ENCODE results near the gene RPL36AL.
A peak's percentile ranks its signal among the peaks of the same experiment; 100 is the strongest.
"Not testable (repeated sequence)": the region's sequence is repeated elsewhere in the genome, so short reads cannot be mapped to it uniquely, and the experiment has no call there.

RPL36AL gene

DNA sequence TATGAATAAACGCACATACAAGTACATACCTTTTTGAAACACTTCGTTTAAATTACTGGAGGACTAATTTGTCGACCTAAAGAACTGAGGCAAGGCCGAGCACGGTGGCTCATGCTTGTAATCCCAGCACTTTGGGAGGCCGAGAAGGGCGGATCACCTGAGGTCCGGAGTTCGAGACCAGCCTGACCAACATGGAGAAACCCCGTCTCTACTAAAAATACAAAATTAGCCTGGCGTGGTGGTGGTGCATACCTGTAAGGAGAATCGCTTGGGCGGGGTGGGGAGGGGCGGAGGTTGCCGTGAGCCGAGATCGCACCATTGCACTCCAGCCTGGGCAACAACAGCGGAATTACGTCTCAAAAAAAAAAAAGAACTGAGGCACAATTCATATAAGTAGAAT, 1.2 kb downstream of the RPL36AL start:
- DNase-seq = not testable (repeated sequence)

DNA sequence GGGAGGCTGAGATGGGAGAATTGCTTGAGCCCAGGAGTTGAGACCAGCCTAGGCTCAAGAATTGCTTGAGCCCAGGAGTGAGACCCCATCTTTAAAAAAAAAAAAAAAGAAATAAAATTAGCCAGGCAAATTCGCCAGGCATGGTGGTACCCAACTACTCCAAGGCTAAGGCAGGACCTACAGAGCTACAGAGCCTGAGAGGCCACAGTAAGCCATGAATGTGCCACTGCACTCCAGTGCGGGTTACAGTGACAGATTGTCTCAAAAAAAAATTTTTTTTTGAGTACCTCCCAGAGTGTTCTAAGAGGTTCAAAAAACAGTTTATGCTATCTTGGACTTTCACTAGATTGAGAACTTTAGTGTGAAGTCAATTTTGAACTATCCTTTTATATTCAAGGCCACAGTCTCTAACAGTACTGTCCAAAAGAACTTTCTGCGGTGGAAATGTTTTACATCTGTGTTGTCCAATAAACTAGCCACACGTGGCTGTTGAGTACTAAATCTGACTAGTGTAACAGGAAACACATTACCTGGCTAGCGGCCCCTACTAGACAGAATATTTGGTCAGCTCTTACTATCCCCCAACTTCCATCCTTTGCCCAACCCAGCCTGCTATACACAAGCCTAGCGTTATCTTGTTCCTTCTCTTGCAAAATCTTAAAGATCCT, 2.4 kb downstream of the RPL36AL start:
- DNase-seq = no peak

DNA sequence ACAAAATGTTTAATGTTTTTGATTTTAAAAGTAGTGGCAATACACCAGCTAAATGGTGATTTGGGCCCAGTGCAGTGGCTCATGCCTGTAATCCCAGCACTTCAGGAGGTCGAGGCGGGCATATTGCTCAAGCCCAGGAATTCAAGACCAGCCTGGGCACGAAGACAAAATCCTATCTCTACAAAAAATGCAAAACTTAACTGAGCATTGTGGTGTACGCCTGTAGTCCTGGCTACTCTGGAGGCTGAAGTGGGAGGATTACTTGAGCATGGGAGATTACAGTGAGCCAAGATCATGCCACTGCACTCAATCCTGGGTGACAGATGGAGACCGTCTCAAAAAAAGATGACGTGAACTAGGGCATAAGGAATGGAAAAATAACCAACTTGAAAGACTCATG, 4.7 kb downstream of the RPL36AL start:
- no peak for DNase-seq

DNA sequence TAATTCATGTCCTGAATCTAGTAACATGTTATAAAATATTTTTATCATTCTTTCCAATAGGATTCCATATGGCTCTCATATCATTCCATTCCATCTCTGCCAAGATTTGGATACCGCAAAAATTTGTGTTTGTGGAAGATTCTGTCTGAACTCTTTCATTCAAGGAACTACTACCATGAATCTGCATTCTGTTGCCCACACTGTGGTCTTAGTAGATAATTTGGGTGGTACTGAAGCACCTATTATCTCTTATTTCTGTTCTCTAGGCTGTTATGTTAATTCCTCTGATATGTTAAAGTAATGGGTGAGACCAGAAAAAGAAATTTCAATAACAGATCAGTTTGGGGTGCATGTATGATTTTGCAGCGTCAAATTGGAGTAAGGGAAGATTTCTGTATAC, 6.2 kb downstream of the RPL36AL start:
- DNase-seq = no peak

DNA sequence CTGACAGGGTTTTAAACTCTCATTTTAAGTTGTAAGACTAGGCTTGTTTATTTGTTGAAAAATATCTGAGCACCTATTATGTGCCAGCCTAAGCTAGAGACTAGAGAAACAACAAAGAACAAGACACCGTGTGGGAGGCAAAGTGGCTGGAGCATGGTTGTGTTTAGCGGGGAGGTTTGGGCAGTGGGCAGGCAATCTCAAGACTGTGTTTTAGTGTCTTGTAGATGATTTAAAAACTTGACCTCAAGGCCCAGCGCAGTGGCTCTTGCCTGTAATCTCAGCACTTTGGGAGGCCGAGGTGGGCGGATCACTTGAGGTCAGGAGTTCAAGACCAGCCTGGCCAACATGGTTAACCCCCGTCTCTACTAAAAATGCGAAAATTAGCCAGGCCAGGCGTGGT, 7.8 kb downstream of the RPL36AL start:
- DNase-seq = no peak

DNA sequence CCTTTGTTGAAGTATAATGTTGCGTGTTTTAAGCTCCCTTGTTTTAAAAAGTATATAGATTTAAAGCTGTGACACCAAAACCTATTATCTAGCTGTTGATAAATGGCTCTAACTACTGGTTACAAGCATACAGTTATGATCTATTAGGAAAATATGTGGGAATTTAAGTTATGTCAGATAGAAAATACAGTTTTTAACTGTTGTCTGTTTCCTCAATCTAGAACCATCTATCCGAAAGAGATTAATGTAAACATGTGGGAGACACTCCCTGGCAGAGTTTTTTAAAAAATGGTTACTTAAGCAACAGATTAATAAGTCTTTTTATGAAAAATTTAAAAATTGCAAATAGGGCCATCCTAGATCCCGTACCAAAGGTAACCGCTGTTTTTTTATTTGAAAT, 8.2 kb downstream of the RPL36AL start:
- no peak for DNase-seq

DNA sequence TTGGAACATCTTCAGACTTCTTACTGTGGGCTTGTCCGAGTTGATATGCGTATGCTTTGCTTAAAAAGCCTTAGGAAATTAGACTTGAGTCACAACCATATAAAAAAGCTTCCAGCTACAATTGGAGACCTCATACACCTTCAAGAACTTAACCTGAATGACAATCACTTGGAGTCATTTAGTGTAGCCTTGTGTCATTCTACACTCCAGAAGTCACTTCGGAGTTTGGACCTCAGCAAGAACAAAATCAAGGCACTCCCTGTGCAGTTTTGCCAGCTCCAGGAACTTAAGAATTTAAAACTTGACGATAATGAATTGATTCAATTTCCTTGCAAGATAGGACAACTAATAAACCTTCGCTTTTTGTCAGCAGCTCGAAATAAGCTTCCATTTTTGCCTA, 12.8 kb downstream of the RPL36AL start:
- no peak for DNase-seq

DNA sequence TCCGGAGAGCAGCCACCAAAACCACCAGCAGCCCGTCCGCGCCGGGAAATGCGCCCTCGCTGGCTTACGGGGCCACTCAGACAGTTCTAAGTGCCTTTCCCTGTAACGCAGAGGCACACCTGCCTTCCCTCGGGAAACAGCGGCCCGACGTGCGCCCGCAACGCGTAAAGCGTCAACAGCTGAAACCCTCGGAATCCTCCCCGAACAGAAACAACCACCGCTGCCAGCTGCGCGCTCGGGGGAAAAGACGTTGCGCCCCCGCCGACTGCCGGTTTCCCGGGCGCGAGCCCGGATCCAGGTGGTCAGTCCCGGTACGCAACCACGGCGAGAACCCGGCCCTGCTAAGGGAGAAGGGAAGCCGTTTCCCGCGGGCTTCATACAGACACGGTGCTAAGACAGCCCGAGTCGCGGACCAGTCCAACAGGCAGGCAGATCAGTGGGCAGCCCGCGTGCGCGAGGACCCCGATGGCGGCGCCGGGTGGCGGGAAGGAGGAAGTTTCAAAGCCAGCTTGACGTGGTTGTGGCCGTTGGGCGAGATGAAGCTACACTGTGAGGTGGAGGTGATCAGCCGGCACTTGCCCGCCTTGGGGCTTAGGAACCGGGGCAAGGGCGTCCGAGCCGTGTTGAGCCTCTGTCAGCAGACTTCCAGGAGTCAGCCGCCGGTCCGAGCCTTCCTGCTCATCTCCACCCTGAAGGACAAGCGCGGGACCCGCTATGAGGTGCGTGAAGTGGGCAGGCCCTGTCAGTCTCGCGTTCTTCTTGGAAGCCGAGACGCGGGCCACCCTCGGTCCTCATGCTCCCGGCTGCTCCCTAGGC, 21.7 kb downstream of the RPL36AL start, which contains the start of gene LRR1:
TSS of gene LRR1 (plus strand) at position 456 of the 816 bp plus-strand sequence. CDS start at position 537, 81 bp downstream.
- peak; percentile 92 for DNase-seq

DNA sequence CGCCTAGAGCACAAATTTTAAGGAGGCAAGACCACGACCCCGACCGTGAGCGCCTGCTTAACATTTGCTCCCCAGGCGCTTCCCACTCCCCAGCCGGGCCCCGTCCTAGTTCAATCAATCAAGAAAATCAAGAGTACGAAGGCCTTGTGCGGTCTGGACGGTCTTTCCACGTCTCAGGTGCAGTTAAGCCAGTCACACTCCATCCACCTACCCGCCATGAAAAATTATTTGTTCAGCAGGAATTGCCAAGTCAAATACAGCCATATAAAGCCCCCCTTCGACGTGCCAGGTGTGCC, 22.3 kb downstream of the RPL36AL start:
- no peak for DNase-seq

DNA sequence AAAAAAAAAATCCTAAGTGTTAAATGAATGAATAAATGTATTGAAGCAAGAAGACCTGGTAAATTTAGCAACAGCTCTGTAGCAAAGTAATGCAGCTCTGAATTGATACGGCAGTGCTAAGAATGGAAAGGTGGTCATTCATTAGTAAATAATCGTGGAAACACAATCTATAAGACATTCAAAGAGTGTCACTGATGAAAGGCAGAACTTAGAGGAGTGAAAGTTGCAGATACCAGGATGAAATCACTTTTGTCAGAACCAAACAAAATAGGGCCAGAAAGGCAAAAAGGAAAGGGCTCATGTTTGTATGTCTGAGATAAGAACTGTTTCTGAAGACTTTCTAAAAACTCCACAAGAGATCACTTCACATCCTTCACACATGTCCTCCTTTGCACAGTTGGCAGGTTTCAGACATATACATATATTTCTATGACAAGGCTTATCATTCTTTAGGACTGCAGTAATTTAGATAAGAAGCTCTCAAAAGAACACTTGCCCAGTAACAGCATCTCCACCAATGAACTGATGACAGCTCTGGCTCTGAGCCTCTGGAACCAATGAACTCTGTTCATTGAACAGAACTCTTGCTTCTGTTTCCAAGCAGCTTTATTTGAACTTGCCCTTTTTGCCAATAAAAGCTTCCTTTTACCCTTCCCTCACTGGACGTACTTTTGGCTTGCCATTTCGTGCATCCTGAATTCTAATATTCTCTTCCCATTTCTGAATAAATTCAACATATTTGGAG, 25.9 kb downstream of the RPL36AL start:
- no peak for DNase-seq

DNA sequence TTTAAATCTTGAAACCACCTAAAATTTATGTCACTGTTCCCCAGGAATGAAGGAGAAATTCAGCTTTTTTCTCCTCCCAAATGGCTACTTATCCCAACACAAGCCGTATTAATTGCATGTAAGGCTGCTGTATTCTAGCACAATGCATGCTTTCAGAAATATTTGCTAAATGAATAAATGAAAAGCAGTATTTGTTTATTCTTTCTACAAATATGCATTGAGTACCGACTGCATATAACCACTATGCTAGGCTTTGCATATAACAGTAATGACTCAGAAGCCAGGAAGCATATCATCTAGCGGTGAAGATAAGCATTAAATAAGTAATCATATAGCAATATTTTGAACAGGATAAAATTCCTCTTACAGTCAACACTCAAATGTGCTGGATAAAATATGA, 27.4 kb downstream of the RPL36AL start:
- DNase-seq = no peak

DNA sequence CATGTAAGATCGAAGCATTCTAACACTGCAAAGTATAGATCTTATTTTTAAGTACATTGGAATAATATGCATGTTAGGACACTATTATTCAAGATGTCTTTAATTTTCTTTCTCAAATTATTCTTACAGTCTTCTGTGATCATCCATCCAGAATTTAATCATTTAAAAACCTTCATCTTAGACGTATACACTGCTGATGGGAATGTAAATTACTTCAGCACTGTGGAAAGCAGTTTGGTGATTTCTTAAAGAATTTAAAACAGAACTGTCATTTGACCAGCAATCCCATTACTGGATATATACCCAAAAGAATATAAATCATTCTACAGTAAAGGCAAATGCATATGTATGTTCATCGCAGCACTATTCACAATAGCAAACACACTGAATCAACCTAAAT, 31.0 kb downstream of the RPL36AL start:
- DNase-seq = no peak

DNA sequence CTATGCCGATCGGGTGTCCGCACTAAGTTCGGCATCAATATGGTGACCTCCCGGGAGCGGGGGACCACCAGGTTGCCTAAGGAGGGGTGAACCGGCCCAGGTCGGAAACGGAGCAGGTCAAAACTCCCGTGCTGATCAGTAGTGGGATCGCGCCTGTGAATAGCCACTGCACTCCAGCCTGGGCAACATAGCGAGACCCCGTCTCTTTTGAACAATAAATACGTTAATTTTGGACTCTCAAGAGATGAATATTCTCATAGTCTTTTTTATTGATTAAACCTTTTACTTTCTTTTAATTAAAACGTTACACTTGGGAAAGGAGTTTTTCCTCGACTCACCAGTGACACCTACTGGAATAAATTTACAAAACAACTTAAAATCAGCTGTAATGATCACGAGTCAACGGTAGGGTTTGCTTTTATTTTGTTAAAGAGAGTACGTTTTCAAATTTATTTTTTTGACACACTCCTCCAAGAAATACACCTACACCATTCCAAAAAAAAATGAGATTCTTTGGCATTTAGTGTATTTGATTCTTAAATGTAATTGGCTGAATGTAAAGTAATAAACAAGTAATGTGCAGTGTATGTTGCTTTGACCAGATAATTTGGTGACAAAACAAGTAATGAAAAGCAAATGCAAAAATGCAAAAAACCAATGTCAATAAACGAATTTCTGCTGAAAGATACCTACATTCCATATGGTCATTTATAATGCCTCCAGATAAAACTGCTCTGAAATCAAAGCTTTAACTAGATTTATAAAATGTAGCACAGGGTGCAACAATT, 33.6 kb downstream of the RPL36AL start:
- peak; percentile 81 for DNase-seq

DNA sequence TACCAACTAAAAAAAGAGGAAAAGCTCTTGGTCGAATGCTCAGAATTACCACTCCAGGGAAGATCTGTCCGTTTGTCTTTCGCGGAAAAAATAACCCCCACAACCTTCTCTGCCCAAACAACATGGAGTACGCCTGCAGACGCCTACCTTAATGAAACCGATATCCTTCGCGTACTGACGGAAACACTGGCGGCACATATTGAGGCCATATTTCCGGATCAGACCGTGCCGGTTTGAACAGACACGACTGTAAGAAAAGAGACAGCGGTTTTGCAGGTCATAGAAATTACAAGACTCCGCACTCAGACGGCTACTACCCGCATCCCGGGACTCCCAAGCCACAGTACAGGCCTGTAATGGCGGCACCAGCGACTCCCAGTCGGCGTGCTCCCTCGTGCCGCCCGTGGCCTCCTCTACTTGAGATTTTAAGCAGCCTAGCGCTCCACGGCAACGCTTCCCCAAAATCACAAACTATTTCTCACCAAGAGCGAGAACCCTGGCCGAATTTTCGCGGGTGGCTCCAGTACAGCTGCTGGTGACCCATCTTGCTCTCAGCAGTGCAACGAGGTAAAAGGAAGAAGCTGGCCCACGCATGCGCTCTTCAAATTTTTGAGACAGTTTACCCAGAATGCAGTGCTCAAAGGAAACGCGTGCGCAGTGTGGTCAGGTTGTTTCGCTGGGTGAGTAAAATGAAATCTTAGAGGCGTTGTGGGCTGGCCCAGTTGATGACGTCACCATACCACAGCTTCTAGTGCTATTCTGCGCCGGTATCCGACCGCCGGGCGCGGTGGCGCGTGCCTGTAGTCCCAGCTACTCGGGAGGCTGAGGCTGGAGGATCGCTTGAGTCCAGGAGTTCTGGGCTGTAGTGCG, 34.4 kb downstream of the RPL36AL start, which contains the start of gene RPS29:
TSS of gene RPS29 (minus strand) at position 578 of the 870 bp plus-strand sequence. CDS start at position 544, 34 bp downstream.
- peak; percentile 99 for DNase-seq

DNA sequence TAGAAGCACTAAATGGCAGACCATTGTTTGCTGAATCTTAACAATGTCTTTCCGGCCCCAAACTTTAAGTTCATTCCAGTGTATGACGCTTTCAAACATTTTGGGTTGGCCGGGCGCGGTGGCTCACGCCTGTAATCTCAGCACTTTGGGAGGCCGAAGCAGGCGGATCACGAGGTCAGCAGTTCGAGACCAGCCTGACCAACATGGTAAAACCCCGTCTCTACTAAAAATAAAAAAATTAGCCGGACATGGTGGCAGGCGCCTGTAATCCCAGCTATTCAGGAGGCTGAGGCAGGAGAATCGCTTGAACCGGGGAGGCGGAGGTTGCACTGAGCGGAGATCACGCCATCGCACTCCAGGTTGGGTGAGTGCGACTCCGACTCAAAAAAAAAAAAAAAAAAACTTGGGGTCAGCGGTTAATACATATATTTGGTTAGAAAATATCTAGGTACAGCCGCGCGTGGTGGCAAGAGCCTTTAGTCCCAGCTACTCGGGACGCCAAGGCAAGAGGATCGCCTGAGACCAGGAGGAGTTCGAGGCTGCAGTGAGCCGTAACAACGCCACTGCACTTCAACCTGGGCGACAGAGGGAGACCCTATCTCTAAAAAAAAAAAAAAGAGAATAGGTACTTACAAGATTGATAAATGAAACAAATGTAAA, 35.3 kb downstream of the RPL36AL start:
- DNase-seq = not testable (repeated sequence)

DNA sequence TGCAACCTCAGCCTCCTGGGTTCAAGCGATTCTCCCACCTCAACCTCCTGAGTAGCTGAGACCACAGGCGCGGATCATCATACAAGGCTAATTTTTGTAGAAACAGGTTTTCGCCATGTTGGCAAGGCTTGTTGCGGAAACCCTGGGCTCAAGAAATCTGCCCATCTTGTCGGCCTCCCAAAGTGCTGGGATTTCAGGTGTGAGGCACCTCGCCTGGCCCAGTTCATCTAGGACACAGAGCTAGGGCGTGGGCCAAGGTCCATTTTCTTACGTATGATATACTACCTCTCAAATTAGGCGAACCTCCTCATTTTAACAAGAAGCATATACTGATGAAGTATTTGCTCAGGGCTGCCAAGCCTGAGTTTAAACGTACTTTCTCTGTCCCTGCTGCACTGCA, 36.4 kb downstream of the RPL36AL start:
- DNase-seq = no peak

DNA sequence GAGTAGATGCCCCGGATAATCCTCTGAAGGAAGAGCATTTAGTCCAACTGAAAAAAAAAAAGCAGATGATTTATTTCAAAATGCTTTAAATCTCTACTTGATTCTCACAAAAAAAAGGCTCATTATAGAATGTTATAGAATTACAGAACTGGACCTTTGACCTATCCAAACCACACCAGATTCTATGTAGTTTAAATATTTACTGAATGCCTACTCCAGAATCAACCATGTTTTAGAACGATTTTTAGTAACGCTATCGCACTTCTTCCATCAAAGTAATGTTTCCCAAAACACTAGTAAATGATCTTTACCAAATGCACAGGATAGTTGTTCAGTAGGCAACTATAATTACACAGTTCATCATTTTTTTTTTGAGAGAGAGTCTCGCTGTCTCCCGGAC, 36.8 kb downstream of the RPL36AL start:
- DNase-seq = no peak

DNA sequence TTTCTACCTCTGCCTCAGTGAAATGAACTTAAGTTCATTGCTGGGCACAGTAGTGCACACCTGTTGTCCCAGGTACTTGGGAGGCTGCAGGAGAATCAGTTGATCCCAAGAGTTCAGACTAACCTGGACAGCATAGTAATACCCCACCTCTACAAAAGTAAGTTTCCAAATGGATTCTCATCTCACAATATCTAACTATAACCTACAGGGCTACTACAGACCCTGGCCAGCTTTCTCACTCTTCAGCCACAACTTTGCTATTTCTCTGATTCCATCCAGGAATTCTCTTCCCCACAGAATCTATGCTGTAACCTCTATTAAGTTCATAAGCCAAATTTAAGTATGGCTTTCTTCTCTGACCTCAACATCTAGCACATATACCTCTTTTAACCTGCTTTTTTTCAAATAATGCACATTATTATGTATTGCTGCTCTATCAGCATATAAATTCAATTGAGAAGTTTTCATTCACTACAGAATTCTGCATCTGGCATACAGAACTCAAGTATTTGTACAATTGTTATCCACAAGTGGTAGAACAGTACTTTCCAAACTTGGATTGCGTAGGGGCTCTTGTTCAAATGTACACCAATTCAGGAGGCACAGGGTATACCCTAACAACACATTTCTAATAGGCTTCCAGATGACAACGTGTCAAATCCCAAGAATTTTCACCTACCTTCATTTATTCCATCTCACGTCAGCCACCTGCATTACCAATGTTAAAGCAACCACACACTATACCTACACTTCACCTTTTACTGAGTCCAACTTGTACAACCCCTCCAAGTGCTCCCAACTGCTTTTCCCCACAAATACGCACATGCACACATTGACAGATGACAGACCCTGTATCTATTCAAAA, 38.1 kb downstream of the RPL36AL start:
- DNase-seq = no peak

DNA sequence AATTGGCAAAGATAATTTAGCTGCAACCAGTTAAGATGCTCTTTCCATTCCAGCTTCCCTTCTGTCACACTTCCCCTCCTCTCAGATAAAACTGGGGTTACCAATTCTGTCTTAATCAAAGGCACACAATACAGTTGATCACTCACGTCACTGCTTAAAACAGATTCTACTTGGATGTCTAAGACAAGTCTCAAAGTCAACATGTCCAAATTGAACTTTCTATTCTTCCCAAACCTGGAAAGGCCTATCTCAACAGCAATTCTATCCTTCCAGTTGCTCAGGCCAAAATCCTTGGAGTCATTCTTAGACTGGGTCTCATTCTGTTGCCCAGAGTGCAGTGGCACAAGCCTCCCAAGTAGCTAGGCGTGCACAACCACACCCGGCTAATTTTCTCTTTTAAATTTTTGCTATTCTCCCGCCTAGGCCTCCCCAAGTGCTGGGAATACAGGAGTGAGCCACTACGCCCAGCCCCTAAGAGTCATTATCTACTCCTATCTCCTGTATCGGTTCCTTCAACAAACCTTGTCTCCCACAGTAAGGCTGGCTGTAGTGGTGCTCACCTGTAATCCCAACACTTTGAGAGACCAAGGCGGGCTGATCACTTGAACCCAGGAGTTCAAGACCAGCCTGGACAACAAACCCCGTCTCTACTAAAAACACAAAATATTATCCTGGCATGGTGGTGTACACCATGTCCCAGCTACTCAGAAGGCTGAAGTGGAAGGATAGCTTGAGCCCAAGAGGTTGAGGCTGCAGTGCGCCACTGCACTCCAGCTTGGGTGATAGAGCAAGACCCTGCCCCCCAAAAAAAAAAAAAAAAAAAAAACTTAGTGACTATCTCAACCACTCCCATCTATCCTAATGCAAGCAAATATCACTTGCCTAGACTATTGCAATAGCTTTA, 39.0 kb downstream of the RPL36AL start:
- DNase-seq = no peak

Measured in NCI-H2029 treated with DMSO at 0.1 percent for 48 hours (cell line).